GM19438 (cell line): ENCODE measurements around the gene CUBN.

Experiments used
- ATAC-seq: cut with Tn5 transposase; IDR thresholded peaks from one replicate; pipeline ENCODE4 v1.9.1; 2021; ENCODE audit warnings: low read depth; ENCODE audit not compliant: unreplicated experiment

CUBN gene

GRCh38 chr10:16964576-16965343, 164.9 kb downstream of the CUBN start:
- ATAC-seq = no peak

GRCh38 chr10:16960551-16960950, 169.1 kb downstream of the CUBN start:
- ATAC-seq = no peak

- ATAC-seq = no peak
Measured at GRCh38 chr10:16957038-16957437, 172.6 kb downstream of the CUBN start.

GRCh38 chr10:16954280-16955030, 175.2 kb downstream of the CUBN start:
- ATAC-seq = no peak

GRCh38 chr10:16953270-16953669, 176.3 kb downstream of the CUBN start:
- ATAC-seq = no peak

GRCh38 chr10:16952610-16953009, 177.0 kb downstream of the CUBN start:
- no peak for ATAC-seq

- no peak for ATAC-seq
Measured at GRCh38 chr10:16952080-16952479, 177.5 kb downstream of the CUBN start.

- no peak for ATAC-seq
Measured at GRCh38 chr10:16950656-16951601, 178.7 kb downstream of the CUBN start.

- no peak for ATAC-seq
Measured at GRCh38 chr10:16949816-16950215, 179.8 kb downstream of the CUBN start.

- ATAC-seq = no peak
Measured at GRCh38 chr10:16948361-16948760, 181.2 kb downstream of the CUBN start.

GRCh38 chr10:16947069-16947468, 182.5 kb downstream of the CUBN start:
- ATAC-seq = no peak

- ATAC-seq = no peak
Measured at GRCh38 chr10:16945593-16945992, 184.0 kb downstream of the CUBN start.

GRCh38 chr10:16944986-16945385, 184.6 kb downstream of the CUBN start:
- ATAC-seq = no peak

GRCh38 chr10:16944402-16944801, 185.2 kb downstream of the CUBN start:
- no peak for ATAC-seq

GRCh38 chr10:16943295-16944285, 186.0 kb downstream of the CUBN start:
- no peak for ATAC-seq

GRCh38 chr10:16942381-16943078, 187.1 kb downstream of the CUBN start:
- ATAC-seq = no peak

- no peak for ATAC-seq
Measured at GRCh38 chr10:16941870-16942269, 187.7 kb downstream of the CUBN start.

- no peak for ATAC-seq
Measured at GRCh38 chr10:16941067-16941466, 188.5 kb downstream of the CUBN start.

GRCh38 chr10:16938952-16939351, 190.7 kb downstream of the CUBN start:
- no peak for ATAC-seq
